WTC11 (cell line): ENCODE measurements around the gene MDN1. TPM values are rescaled to one million over a fixed set of nuclear protein-coding genes. Genes with fewer than 3 reads are reported as not detected.
"Not testable (repeated sequence)": the region's sequence is repeated elsewhere in the genome, so short reads cannot be mapped to it uniquely, and the experiment has no call there.

Experiments used
- ATAC-seq: fragments of 200-7000 bp; cut with Tn5 transposase; 2 replicates; pipeline ENCODE4 v1.10.0; 2021; ENCODE audit warnings: mild to moderate bottlenecking, moderate library complexity
- CTCF ChIA-PET: fragments of 300-600 bp; sonication (Branson Sonifier 250); formaldehyde crosslinking; loops from one replicate; lab custom pipeline; 2021; ENCODE audit warnings: antibody characterized with exemption; lab: Charles Lee
- POLR2A ChIA-PET: fragments of 350-600 bp; sonication (Branson Sonifier 250); formaldehyde crosslinking; loops from one replicate; lab custom pipeline; 2021; ENCODE audit warnings: antibody characterized with exemption; lab: Charles Lee
- DNase-seq: peaks from one replicate; pipeline ENCODE4 v3.0.0; 2021; ENCODE audit warnings: low spot score
- H3K27ac Mint-ChIP-seq: 2 replicates; pipeline ENCODE4 v1.8.0; 2021; ENCODE audit warnings: mixed read lengths
- H3K27me3 Mint-ChIP-seq: 2 replicates; pipeline ENCODE4 v1.8.0; 2021; ENCODE audit warnings: low read depth, mild to moderate bottlenecking, moderate library complexity, mixed read lengths
- H3K36me3 Mint-ChIP-seq: 2 replicates; pipeline ENCODE4 v1.8.0; 2021; ENCODE audit warnings: mixed read lengths
- H3K4me1 Mint-ChIP-seq: 2 replicates; pipeline ENCODE4 v1.8.0; 2022; ENCODE audit warnings: mixed read lengths
- H3K4me3 Mint-ChIP-seq: 2 replicates; pipeline ENCODE4 v1.8.0; 2021; ENCODE audit warnings: mild to moderate bottlenecking, moderate library complexity, mixed read lengths
- H3K9me3 Mint-ChIP-seq: 2 replicates; pipeline ENCODE4 v1.8.0; 2021; ENCODE audit warnings: mixed read lengths
- CBFB ChIP-seq: sonication (generic); formaldehyde crosslinking; IDR thresholded peaks from 2 replicates; pipeline ENCODE4 v1.8.1; 2022; ENCODE audit warnings: mild to moderate bottlenecking, low read depth, missing genetic modification reagents
- CREB1 ChIP-seq: sonication (generic); formaldehyde crosslinking; IDR thresholded peaks from 2 replicates; pipeline ENCODE4 v1.8.0; 2023; ENCODE audit warnings: mild to moderate bottlenecking, missing genetic modification reagents
- ELF4 ChIP-seq: sonication (generic); formaldehyde crosslinking; IDR thresholded peaks from 2 replicates; pipeline ENCODE4 v1.8.1; 2022; ENCODE audit warnings: low read depth, mild to moderate bottlenecking, moderate library complexity, missing genetic modification reagents
- GRHL2 ChIP-seq: fragments of 250-450 bp; sonication (Bioruptor Pico); IDR thresholded peaks from 2 replicates; pipeline ENCODE4 v1.8.0; 2022; ENCODE audit warnings: mild to moderate bottlenecking, moderate library complexity; ENCODE audit not compliant: insufficient replicate concordance, severe bottlenecking
- GTF2I ChIP-seq: fragments of 250-450 bp; sonication (Bioruptor Pico); conservative IDR thresholded peaks from 2 replicates; pipeline ENCODE4 v1.4.0; 2021; ENCODE audit warnings: mild to moderate bottlenecking
- HMGA2 ChIP-seq: fragments of 250-450 bp; sonication (Bioruptor Pico); IDR thresholded peaks from 2 replicates; pipeline ENCODE4 v1.4.0; 2021; ENCODE audit warnings: mild to moderate bottlenecking, moderate library complexity
- JAZF1 ChIP-seq: fragments of 250-450 bp; sonication (Bioruptor Pico); IDR thresholded peaks from 2 replicates; pipeline ENCODE4 v1.9.0; 2021; ENCODE audit warnings: moderate library complexity, mild to moderate bottlenecking, inconsistent platforms
- KAT7 ChIP-seq: sonication (generic); formaldehyde crosslinking; IDR thresholded peaks from 2 replicates; pipeline ENCODE4 v1.8.1; 2023; ENCODE audit warnings: missing genetic modification reagents, mild to moderate bottlenecking, borderline replicate concordance
- MYBL2 ChIP-seq: sonication (generic); formaldehyde crosslinking; IDR thresholded peaks from 2 replicates; pipeline ENCODE4 v1.8.1; 2023; ENCODE audit warnings: mild to moderate bottlenecking, moderate library complexity, missing genetic modification reagents
- OVOL2 ChIP-seq: fragments of 250-450 bp; sonication (Bioruptor Pico); IDR thresholded peaks from 2 replicates; pipeline ENCODE4 v1.9.0; 2021; ENCODE audit warnings: mild to moderate bottlenecking, borderline replicate concordance
- SP1 ChIP-seq: sonication (generic); formaldehyde crosslinking; conservative IDR thresholded peaks from 2 replicates; pipeline ENCODE4 v1.8.1; 2022; ENCODE audit warnings: missing genetic modification reagents
- ZBTB21 ChIP-seq: sonication (generic); formaldehyde crosslinking; IDR thresholded peaks from 2 replicates; pipeline ENCODE4 v1.8.1; 2023; ENCODE audit warnings: mild to moderate bottlenecking, missing genetic modification reagents, borderline replicate concordance
- ZNF219 ChIP-seq: sonication (generic); formaldehyde crosslinking; IDR thresholded peaks from 2 replicates; pipeline ENCODE4 v1.8.0; 2023; ENCODE audit warnings: missing genetic modification reagents, mild to moderate bottlenecking, borderline replicate concordance
- ZNF263 ChIP-seq: sonication (generic); formaldehyde crosslinking; IDR thresholded peaks from 2 replicates; pipeline ENCODE4 v1.8.1; 2022; ENCODE audit warnings: low read depth, mild to moderate bottlenecking, moderate library complexity, missing genetic modification reagents
- ZNF416 ChIP-seq: fragments of 250-450 bp; sonication (Bioruptor Pico); IDR thresholded peaks from 2 replicates; pipeline ENCODE4 v1.9.0; 2021; ENCODE audit warnings: mild to moderate bottlenecking, inconsistent platforms
- total RNA-seq: library from RNA; stranded (reverse); gene quantifications from 3 replicates; pipeline ENCODE4 v1.2.3, GENCODE V29; 2021
- TF ChIP-seq, protein P1 (sequence below): sonication (generic); formaldehyde crosslinking; conservative IDR thresholded peaks from 2 replicates; pipeline ENCODE4 v1.8.1; 2022; ENCODE audit warnings: mild to moderate bottlenecking, missing genetic modification reagents
- TF ChIP-seq, protein P2 (sequence below): sonication (generic); formaldehyde crosslinking; IDR thresholded peaks from 2 replicates; pipeline ENCODE4 v1.8.1; 2022; ENCODE audit warnings: mild to moderate bottlenecking, moderate library complexity, missing genetic modification reagents
- TF ChIP-seq, protein P3 (sequence below): sonication (generic); formaldehyde crosslinking; IDR thresholded peaks from 2 replicates; pipeline ENCODE4 v1.8.1; 2022; ENCODE audit warnings: missing genetic modification reagents, borderline replicate concordance
- TF ChIP-seq, protein P4 (sequence below): sonication (generic); formaldehyde crosslinking; IDR thresholded peaks from 2 replicates; pipeline ENCODE4 v1.8.0; 2023; ENCODE audit warnings: missing genetic modification reagents
- TF ChIP-seq, protein P5 (sequence below): sonication (generic); formaldehyde crosslinking; IDR thresholded peaks from 2 replicates; pipeline ENCODE4 v1.8.1; 2023; ENCODE audit warnings: mild to moderate bottlenecking, moderate library complexity, missing genetic modification reagents
- TF ChIP-seq, protein P6 (sequence below): sonication (generic); formaldehyde crosslinking; IDR thresholded peaks from 2 replicates; pipeline ENCODE4 v1.8.1; 2023; ENCODE audit warnings: mild to moderate bottlenecking, missing genetic modification reagents, moderate library complexity
- TF ChIP-seq, protein P7 (sequence below): sonication (generic); formaldehyde crosslinking; IDR thresholded peaks from 2 replicates; pipeline ENCODE4 v1.8.0; 2022; ENCODE audit warnings: mild to moderate bottlenecking, missing genetic modification reagents

MDN1 gene
- total RNA-seq, 1 experiment from 2014 or later = 195 TPM

DNA sequence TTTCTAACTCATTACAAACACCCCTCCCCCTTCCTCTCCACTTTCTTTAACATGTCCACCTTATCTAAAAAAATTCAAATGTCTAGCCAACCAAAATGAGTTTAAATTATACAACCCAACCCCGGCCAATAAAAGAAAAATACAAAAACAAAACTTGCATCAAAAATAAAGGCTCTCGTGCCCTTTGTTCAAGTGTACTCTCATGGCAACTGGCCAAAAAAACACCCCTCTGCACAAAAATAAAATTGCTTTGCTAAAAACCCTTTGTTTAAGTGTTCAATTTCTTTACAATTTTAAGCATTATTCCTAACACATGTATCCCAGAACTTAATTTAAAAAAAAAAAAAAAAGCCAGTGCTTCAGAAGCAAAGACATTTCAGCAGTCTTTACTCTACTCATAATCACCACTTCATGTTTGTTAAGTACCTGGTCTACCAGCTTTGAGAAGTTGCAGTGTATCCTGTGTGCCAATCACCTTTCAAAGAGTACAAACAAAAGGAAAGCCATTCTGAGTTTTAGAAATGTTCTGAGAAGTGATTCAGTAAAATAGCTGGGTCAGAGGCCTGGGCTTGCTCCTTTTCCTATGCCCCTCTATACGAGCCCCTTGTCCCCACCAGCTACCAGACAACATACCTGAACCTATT lies 87.5 kb downstream of the MDN1 start:
- Mint-ChIP-seq H3K9me3 (no peaks in the 10 kb centered on the region), H3K4me1 (no peaks in the 10 kb centered on the region), H3K27ac (peak overlapping the region; percentile 80), H3K4me3 (no peak overlapping the region), H3K27me3 (no peaks in the 10 kb centered on the region), H3K36me3 (peaks cover 79% of the 10 kb centered on the region)
- ATAC-seq (no peak), DNase-seq (no peak)
- ChIA-PET CTCF (no interaction called here), POLR2A (no interaction called here)
- TF ChIP-seq, protein P1, sequence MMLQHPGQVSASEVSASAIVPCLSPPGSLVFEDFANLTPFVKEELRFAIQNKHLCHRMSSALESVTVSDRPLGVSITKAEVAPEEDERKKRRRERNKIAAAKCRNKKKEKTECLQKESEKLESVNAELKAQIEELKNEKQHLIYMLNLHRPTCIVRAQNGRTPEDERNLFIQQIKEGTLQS = no peak
- TF ChIP-seq ZNF263 (CRISPR knock-in tag) (no peak), GRHL2 (CRISPR knock-in tag) (no peak), CBFB (no peak), OVOL2 (CRISPR knock-in tag) (no peak), MYBL2 (CRISPR knock-in tag) (no peak)
- TF ChIP-seq, protein P2, sequence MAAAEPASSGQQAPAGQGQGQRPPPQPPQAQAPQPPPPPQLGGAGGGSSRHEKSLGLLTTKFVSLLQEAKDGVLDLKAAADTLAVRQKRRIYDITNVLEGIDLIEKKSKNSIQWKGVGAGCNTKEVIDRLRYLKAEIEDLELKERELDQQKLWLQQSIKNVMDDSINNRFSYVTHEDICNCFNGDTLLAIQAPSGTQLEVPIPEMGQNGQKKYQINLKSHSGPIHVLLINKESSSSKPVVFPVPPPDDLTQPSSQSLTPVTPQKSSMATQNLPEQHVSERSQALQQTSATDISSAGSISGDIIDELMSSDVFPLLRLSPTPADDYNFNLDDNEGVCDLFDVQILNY = no peak

DNA sequence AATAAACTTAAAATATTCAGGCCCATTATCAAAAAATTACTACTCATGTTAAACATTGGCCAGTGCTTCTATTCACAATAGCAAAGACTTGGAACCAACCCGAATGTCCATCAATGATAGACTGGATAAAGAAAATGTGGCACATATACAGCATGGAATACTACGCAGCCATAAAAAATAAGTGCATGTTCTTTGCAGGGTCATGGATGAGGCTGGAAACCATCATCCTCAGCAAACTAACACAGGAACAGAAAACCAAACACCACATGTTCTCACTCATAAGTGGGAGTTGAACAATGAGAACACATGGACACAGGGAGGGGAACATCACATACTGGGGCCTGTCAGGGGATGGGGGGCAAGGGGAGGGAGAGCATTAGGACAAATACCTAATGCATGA lies 88.3 kb downstream of the MDN1 start:
- H3K9me3 Mint-ChIP-seq, CTCF ChIA-PET, H3K27me3 Mint-ChIP-seq, POLR2A ChIA-PET, H3K4me3 Mint-ChIP-seq, ATAC-seq, DNase-seq, H3K27ac Mint-ChIP-seq, H3K4me1 Mint-ChIP-seq: not testable (repeated sequence)
- H3K36me3 Mint-ChIP-seq = peaks cover 80% of the 10 kb centered on the region

DNA sequence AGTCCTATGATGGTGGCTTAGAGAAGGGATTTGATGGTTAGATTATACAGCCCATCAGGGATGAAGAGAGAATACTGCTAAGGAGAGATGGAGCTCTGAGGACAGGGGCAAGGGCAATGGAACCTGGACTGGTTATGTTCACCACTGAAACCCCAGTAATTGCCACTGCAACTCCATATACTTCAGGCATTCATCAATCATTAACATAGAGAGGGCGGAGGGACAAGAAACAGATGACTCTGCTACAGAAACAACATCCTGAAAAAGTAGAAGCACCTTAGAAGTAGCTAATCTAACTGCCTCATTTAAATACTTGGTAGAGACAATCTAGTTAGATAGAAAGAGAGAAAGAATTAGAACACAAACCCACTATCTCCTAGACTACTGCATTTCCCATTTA lies 89.8 kb downstream of the MDN1 start:
- no peaks in the 10 kb centered on the region for H3K4me1 Mint-ChIP-seq
- POLR2A ChIA-PET = no interaction called here
- no peak overlapping the region for H3K4me3 Mint-ChIP-seq
- H3K27ac Mint-ChIP-seq = no peak overlapping the region
- ATAC-seq = no peak
- no peaks in the 10 kb centered on the region for H3K9me3 Mint-ChIP-seq
- no peak for DNase-seq
- CTCF ChIA-PET = no interaction called here
- peaks cover 82% of the 10 kb centered on the region for H3K36me3 Mint-ChIP-seq
- no peaks in the 10 kb centered on the region for H3K27me3 Mint-ChIP-seq
- no peak for TF ChIP-seq ZBTB21 (CRISPR knock-in tag)

DNA sequence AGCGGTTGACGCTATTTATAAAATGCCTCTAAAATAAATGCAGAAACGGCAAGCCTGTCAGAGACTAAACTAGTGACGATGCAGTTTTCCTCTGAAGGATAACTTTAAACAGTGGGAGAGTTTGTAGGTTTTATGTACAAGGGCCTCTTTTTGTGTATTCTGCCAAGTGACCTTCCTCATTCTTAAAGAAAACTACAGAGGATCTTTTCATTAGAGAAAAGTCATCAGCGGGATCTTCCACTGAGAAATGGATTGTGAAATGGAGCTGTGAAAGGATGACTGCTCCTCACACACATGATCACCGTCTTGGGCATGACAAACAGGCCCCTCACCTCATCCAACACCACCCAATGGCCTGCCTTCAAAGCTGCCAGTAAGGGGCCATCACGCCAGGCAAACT lies 92.1 kb downstream of the MDN1 start:
- Mint-ChIP-seq H3K9me3 (no peaks in the 10 kb centered on the region), H3K27me3 (no peaks in the 10 kb centered on the region), H3K4me3 (no peak overlapping the region), H3K36me3 (peaks cover 89% of the 10 kb centered on the region), H3K27ac (no peak overlapping the region), H3K4me1 (no peaks in the 10 kb centered on the region)
- CTCF ChIA-PET = no interaction called here
- POLR2A ChIA-PET = no interaction called here
- ATAC-seq (no peak), DNase-seq (no peak)
- TF ChIP-seq HMGA2 (no peak), SP1 (CRISPR knock-in tag) (no peak), ZBTB21 (CRISPR knock-in tag) (no peak), ZNF219 (CRISPR knock-in tag) (no peak), JAZF1 (CRISPR knock-in tag) (no peak), ELF4 (CRISPR knock-in tag) (no peak), ZNF416 (CRISPR knock-in tag) (no peak), CBFB (no peak), CREB1 (CRISPR knock-in tag) (no peak), KAT7 (CRISPR knock-in tag) (no peak), GTF2I (CRISPR knock-in tag) (no peak)
- TF ChIP-seq, protein P3, sequence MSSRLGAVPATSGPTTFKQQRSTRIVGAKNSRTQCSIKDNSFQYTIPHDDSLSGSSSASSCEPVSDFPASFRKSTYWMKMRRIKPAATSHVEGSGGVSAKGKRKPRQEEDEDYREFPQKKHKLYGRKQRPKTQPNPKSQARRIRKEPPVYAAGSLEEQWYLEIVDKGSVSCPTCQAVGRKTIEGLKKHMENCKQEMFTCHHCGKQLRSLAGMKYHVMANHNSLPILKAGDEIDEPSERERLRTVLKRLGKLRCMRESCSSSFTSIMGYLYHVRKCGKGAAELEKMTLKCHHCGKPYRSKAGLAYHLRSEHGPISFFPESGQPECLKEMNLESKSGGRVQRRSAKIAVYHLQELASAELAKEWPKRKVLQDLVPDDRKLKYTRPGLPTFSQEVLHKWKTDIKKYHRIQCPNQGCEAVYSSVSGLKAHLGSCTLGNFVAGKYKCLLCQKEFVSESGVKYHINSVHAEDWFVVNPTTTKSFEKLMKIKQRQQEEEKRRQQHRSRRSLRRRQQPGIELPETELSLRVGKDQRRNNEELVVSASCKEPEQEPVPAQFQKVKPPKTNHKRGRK (CRISPR knock-in tag) = no peak
- TF ChIP-seq, protein P4, sequence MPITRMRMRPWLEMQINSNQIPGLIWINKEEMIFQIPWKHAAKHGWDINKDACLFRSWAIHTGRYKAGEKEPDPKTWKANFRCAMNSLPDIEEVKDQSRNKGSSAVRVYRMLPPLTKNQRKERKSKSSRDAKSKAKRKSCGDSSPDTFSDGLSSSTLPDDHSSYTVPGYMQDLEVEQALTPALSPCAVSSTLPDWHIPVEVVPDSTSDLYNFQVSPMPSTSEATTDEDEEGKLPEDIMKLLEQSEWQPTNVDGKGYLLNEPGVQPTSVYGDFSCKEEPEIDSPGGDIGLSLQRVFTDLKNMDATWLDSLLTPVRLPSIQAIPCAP = no peak
- TF ChIP-seq, protein P5, sequence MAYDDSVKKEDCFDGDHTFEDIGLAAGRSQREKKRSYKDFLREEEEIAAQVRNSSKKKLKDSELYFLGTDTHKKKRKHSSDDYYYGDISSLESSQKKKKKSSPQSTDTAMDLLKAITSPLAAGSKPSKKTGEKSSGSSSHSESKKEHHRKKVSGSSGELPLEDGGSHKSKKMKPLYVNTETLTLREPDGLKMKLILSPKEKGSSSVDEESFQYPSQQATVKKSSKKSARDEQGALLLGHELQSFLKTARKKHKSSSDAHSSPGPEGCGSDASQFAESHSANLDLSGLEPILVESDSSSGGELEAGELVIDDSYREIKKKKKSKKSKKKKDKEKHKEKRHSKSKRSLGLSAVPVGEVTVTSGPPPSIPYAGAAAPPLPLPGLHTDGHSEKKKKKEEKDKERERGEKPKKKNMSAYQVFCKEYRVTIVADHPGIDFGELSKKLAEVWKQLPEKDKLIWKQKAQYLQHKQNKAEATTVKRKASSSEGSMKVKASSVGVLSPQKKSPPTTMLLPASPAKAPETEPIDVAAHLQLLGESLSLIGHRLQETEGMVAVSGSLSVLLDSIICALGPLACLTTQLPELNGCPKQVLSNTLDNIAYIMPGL (CRISPR knock-in tag) = no peak
- TF ChIP-seq, protein P6, sequence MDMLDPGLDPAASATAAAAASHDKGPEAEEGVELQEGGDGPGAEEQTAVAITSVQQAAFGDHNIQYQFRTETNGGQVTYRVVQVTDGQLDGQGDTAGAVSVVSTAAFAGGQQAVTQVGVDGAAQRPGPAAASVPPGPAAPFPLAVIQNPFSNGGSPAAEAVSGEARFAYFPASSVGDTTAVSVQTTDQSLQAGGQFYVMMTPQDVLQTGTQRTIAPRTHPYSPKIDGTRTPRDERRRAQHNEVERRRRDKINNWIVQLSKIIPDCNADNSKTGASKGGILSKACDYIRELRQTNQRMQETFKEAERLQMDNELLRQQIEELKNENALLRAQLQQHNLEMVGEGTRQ (CRISPR knock-in tag) = no peak
- TF ChIP-seq, protein P7, sequence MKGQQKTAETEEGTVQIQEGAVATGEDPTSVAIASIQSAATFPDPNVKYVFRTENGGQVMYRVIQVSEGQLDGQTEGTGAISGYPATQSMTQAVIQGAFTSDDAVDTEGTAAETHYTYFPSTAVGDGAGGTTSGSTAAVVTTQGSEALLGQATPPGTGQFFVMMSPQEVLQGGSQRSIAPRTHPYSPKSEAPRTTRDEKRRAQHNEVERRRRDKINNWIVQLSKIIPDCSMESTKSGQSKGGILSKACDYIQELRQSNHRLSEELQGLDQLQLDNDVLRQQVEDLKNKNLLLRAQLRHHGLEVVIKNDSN (CRISPR knock-in tag) = no peak
